ENCODE results near the gene MLIP.
"Not testable (repeated sequence)": the region's sequence is repeated elsewhere in the genome, so short reads cannot be mapped to it uniquely, and the experiment has no call there.

The MLIP gene

GRCh38 chr6:54238396-54238795, 127.2 kb downstream of the MLIP start:
- Mint-ChIP-seq H3K27ac (peak overlapping the region; percentile 41 to 61 (median 47)), H3K36me3 (ENCODE audit: low read depth) (no peaks in the 10 kb centered on the region), H3K27me3 (ENCODE audit: low read depth) (no peaks in the 10 kb centered on the region), H3K4me1 (peaks cover 11% of the 10 kb centered on the region), H3K9me3 (no peaks in the 10 kb centered on the region), H3K4me3 (no peak overlapping the region)
- TF ChIP-seq, protein P1, sequence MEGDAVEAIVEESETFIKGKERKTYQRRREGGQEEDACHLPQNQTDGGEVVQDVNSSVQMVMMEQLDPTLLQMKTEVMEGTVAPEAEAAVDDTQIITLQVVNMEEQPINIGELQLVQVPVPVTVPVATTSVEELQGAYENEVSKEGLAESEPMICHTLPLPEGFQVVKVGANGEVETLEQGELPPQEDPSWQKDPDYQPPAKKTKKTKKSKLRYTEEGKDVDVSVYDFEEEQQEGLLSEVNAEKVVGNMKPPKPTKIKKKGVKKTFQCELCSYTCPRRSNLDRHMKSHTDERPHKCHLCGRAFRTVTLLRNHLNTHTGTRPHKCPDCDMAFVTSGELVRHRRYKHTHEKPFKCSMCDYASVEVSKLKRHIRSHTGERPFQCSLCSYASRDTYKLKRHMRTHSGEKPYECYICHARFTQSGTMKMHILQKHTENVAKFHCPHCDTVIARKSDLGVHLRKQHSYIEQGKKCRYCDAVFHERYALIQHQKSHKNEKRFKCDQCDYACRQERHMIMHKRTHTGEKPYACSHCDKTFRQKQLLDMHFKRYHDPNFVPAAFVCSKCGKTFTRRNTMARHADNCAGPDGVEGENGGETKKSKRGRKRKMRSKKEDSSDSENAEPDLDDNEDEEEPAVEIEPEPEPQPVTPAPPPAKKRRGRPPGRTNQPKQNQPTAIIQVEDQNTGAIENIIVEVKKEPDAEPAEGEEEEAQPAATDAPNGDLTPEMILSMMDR (IDR thresholded peaks at IDR 0.05; ENCODE audit: unreplicated experiment in 3 of 3) = no peak

DNA sequence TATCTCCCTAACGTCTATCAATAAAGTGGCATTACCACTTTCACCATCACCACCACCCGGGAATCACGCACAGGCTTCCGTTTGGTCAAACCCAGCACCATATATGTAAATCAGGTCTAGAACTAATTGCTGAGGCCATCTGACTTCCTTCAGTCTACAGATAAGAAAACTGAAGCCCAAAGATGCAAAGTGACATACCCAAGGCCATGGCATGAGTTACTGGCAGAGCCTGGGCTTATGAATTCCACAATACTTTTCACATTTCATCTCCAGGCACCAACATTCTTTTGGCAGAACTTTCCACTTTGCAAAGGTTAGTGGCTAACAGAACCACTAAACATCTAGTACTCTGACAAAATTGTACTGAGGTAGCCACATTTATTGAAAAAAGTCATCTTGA, 132.5 kb downstream of the MLIP start:
- peaks cover 4% of the 10 kb centered on the region for H3K27me3 Mint-ChIP-seq (ENCODE audit: low read depth)
- TF ChIP-seq, protein P1 (IDR thresholded peaks at IDR 0.05; ENCODE audit: unreplicated experiment in 3 of 3) = no peak
- no peak overlapping the region for H3K4me3 Mint-ChIP-seq
- no peaks in the 10 kb centered on the region for H3K9me3 Mint-ChIP-seq
- no peak overlapping the region for H3K27ac Mint-ChIP-seq
- H3K4me1 Mint-ChIP-seq = peaks cover 4% of the 10 kb centered on the region
- no peaks in the 10 kb centered on the region for H3K36me3 Mint-ChIP-seq (ENCODE audit: low read depth)

GRCh38 chr6:54244430-54244829, 133.2 kb downstream of the MLIP start:
- TF ChIP-seq, protein P1 (IDR thresholded peaks at IDR 0.05; ENCODE audit: unreplicated experiment in 3 of 3) = peak; percentile 54 to 74 (median 64)
- Mint-ChIP-seq H3K4me3 (no peak overlapping the region), H3K27ac (no peak overlapping the region), H3K36me3 (ENCODE audit: low read depth) (no peaks in the 10 kb centered on the region), H3K9me3 (no peaks in the 10 kb centered on the region), H3K27me3 (ENCODE audit: low read depth) (peaks cover 4% of the 10 kb centered on the region), H3K4me1 (no peaks in the 10 kb centered on the region)

DNA sequence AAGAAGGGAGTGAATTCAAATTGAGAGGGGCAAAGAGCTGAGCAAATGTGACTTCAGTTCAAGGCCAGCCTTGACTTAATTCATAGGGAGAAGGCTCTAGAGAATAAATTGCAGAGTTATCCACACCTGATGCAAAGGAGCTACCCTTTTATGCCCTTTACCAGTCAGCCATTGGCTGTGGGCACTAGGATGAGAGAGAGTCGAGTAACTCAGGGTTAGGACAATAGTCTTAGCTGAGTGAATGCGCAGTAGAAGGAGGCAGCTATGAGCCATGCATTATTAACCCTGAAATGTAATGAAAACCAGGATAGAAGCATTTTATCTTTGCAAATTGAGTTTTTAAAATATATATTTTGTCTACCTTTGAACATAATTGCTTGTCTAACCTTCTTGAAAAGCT, 134.0 kb downstream of the MLIP start:
- no peaks in the 10 kb centered on the region for H3K4me1 Mint-ChIP-seq
- TF ChIP-seq, protein P1 (IDR thresholded peaks at IDR 0.05; ENCODE audit: unreplicated experiment in 3 of 3) = no peak
- no peak overlapping the region for H3K4me3 Mint-ChIP-seq
- peaks cover 4% of the 10 kb centered on the region for H3K27me3 Mint-ChIP-seq (ENCODE audit: low read depth)
- H3K9me3 Mint-ChIP-seq = no peaks in the 10 kb centered on the region
- no peak overlapping the region for H3K27ac Mint-ChIP-seq
- H3K36me3 Mint-ChIP-seq (ENCODE audit: low read depth) = no peaks in the 10 kb centered on the region

GRCh38 chr6:54248319-54248718, 137.1 kb downstream of the MLIP start:
- H3K27ac Mint-ChIP-seq = no peak overlapping the region
- TF ChIP-seq, protein P1 (IDR thresholded peaks at IDR 0.05; ENCODE audit: unreplicated experiment in 3 of 3) = no peak

GRCh38 chr6:54248994-54249393, 137.8 kb downstream of the MLIP start:
- H3K9me3 Mint-ChIP-seq = no peaks in the 10 kb centered on the region
- H3K27me3 Mint-ChIP-seq (ENCODE audit: low read depth) = peaks cover 4% of the 10 kb centered on the region
- TF ChIP-seq, protein P1 (IDR thresholded peaks at IDR 0.05; ENCODE audit: unreplicated experiment in 3 of 3) = no peak
- no peaks in the 10 kb centered on the region for H3K36me3 Mint-ChIP-seq (ENCODE audit: low read depth)
- no peaks in the 10 kb centered on the region for H3K4me1 Mint-ChIP-seq
- no peak overlapping the region for H3K4me3 Mint-ChIP-seq
- H3K27ac Mint-ChIP-seq = no peak overlapping the region

More at GRCh38 chr6:54248319-54248718, 137.1 kb downstream of the MLIP start:
- Mint-ChIP-seq H3K36me3 (ENCODE audit: low read depth) (no peaks in the 10 kb centered on the region), H3K9me3 (no peaks in the 10 kb centered on the region), H3K4me1 (no peaks in the 10 kb centered on the region), H3K27me3 (ENCODE audit: low read depth) (peaks cover 4% of the 10 kb centered on the region), H3K4me3 (no peak overlapping the region)

- not testable (repeated sequence) for H3K27ac Mint-ChIP-seq; H3K9me3 Mint-ChIP-seq; H3K36me3 Mint-ChIP-seq (ENCODE audit: low read depth); H3K4me1 Mint-ChIP-seq; H3K27me3 Mint-ChIP-seq (ENCODE audit: low read depth); H3K4me3 Mint-ChIP-seq
These were observed 138.6 kb downstream of the MLIP start for GRCh38 chr6:54249812-54250211.

All from nephron (organoid).